ENCODE results near the gene BEGAIN. TPM values are rescaled to one million over a fixed set of nuclear protein-coding genes. Genes with fewer than 3 reads are reported as not detected.

The BEGAIN gene
- total and polyA plus RNA-seq, 2 experiments from 2014 or later, result not detected

- no peak overlapping the region for H3K4me3 ChIP-seq
- no peak overlapping the region for H3K27ac ChIP-seq
- no peak for TF ChIP-seq CTCF (IDR thresholded peaks at IDR 0.05; ENCODE audit: low read depth, low read length)
- H3K4me1 ChIP-seq (ENCODE audit: low read depth), result no peaks in the 10 kb centered on the region
- H3K27me3 ChIP-seq, result peaks cover 90% of the 10 kb centered on the region
- DNase-seq (ENCODE audit: low read depth in 1 of 2, low spot score in 1 of 2), result no peak
- no peaks in the 10 kb centered on the region for H3K9me3 ChIP-seq (ENCODE audit: low read depth)
- no peaks in the 10 kb centered on the region for H3K36me3 ChIP-seq
Observed at GRCh38 chr14:100566586-100566985, 20.6 kb downstream of the BEGAIN start.

GRCh38 chr14:100566119-100566518, 21.1 kb downstream of the BEGAIN start:
- no peak overlapping the region for H3K4me3 ChIP-seq
- no peak for DNase-seq (ENCODE audit: low read depth in 1 of 2, low spot score in 1 of 2)
- H3K27me3 ChIP-seq, result peaks cover 86% of the 10 kb centered on the region
- H3K27ac ChIP-seq, result no peak overlapping the region
- H3K9me3 ChIP-seq (ENCODE audit: low read depth), result no peaks in the 10 kb centered on the region
- H3K4me1 ChIP-seq (ENCODE audit: low read depth), result no peaks in the 10 kb centered on the region
- no peak for TF ChIP-seq CTCF (IDR thresholded peaks at IDR 0.05; ENCODE audit: low read depth, low read length)
- no peaks in the 10 kb centered on the region for H3K36me3 ChIP-seq

- Histone ChIP-seq H3K4me1 (ENCODE audit: low read depth) (no peaks in the 10 kb centered on the region), H3K4me3 (no peak overlapping the region), H3K27me3 (peaks cover 81% of the 10 kb centered on the region), H3K27ac (no peak overlapping the region), H3K36me3 (no peaks in the 10 kb centered on the region), H3K9me3 (ENCODE audit: low read depth) (no peaks in the 10 kb centered on the region)
- no peak for DNase-seq (ENCODE audit: low read depth in 1 of 2, low spot score in 1 of 2)
- TF ChIP-seq CTCF (IDR thresholded peaks at IDR 0.05; ENCODE audit: low read depth, low read length), result no peak
Observed at GRCh38 chr14:100565650-100566049, 21.6 kb downstream of the BEGAIN start.

DNA sequence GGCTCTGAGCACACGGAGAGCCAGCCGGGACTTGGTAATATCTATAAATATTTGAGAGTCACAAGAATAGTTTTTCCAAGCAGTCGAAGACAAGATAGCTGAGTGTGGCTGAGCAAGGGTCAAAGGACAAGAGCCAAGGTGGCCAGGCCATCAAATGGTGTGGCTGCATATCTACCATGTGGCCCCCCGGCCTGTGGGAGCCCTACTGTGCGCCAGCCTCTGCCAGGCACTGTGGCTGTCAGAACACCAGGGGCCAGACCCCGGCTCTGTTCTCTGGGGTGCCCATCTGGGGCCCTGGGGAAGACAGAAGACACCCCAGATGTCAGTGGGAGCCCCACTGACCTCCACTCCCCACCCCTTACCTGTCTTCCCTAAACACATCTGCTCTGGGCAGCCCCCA, 22.7 kb downstream of the BEGAIN start:
- no peaks in the 10 kb centered on the region for H3K9me3 ChIP-seq (ENCODE audit: low read depth)
- H3K4me1 ChIP-seq (ENCODE audit: low read depth), result no peaks in the 10 kb centered on the region
- TF ChIP-seq CTCF (IDR thresholded peaks at IDR 0.05; ENCODE audit: low read depth, low read length), result no peak
- H3K4me3 ChIP-seq, result no peak overlapping the region
- no peak for DNase-seq (ENCODE audit: low read depth in 1 of 2, low spot score in 1 of 2)
- H3K27ac ChIP-seq, result no peak overlapping the region
- no peaks in the 10 kb centered on the region for H3K36me3 ChIP-seq
- H3K27me3 ChIP-seq, result peaks cover 70% of the 10 kb centered on the region

GRCh38 chr14:100562751-100563150, 24.5 kb downstream of the BEGAIN start:
- DNase-seq (ENCODE audit: low read depth in 1 of 2, low spot score in 1 of 2), result no peak

More at GRCh38 chr14:100562751-100563150, 24.5 kb downstream of the BEGAIN start:
- peaks cover 52% of the 10 kb centered on the region for H3K27me3 ChIP-seq
- no peaks in the 10 kb centered on the region for H3K4me1 ChIP-seq (ENCODE audit: low read depth)
- TF ChIP-seq CTCF (IDR thresholded peaks at IDR 0.05; ENCODE audit: low read depth, low read length), result no peak
- H3K9me3 ChIP-seq (ENCODE audit: low read depth), result no peaks in the 10 kb centered on the region
- H3K27ac ChIP-seq, result no peak overlapping the region
- H3K4me3 ChIP-seq, result no peak overlapping the region
- H3K36me3 ChIP-seq, result no peaks in the 10 kb centered on the region
